ENCODE results near the gene LGALS3.

GRCh38 chr14:55151601-55152000, 22.5 kb downstream of the LGALS3 start:
- TF ChIP-seq CTCF (IDR thresholded peaks at IDR 0.05) (no peak), POLR2A (IDR thresholded peaks at IDR 0.05) (no peak)

Data from esophagus squamous epithelium (tissue), 4 donors.